Measurements from ENCODE around the gene EXOC4. TPM values are rescaled to one million over a fixed set of nuclear protein-coding genes. Genes with fewer than 3 reads are reported as not detected.
"Not testable (repeated sequence)": the region's sequence is repeated elsewhere in the genome, so short reads cannot be mapped to it uniquely, and the experiment has no call there.

Gene EXOC4
- total RNA-seq, 1 experiment from 2014 or later = 91.9 TPM

- CTCF ChIA-PET = no interaction called here
- TF ChIP-seq, protein P1, sequence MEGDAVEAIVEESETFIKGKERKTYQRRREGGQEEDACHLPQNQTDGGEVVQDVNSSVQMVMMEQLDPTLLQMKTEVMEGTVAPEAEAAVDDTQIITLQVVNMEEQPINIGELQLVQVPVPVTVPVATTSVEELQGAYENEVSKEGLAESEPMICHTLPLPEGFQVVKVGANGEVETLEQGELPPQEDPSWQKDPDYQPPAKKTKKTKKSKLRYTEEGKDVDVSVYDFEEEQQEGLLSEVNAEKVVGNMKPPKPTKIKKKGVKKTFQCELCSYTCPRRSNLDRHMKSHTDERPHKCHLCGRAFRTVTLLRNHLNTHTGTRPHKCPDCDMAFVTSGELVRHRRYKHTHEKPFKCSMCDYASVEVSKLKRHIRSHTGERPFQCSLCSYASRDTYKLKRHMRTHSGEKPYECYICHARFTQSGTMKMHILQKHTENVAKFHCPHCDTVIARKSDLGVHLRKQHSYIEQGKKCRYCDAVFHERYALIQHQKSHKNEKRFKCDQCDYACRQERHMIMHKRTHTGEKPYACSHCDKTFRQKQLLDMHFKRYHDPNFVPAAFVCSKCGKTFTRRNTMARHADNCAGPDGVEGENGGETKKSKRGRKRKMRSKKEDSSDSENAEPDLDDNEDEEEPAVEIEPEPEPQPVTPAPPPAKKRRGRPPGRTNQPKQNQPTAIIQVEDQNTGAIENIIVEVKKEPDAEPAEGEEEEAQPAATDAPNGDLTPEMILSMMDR (IDR thresholded peaks at IDR 0.05; ENCODE audit: unreplicated experiment) = no peak
- no peaks in the 10 kb centered on the region for H3K4me1 Mint-ChIP-seq (ENCODE audit: low read depth, unreplicated experiment)
- peaks cover 5% of the 10 kb centered on the region for H3K36me3 Mint-ChIP-seq (ENCODE audit: insufficient read depth, unreplicated experiment)
- no TSS peak for BruUV-seq (replicated peaks)
- H3K27ac Mint-ChIP-seq (ENCODE audit: unreplicated experiment) = no peak overlapping the region
- DNase-seq = no peak
- H3K4me3 Mint-ChIP-seq (ENCODE audit: low read depth, unreplicated experiment) = no peak overlapping the region
- peaks cover 3% of the 10 kb centered on the region for H3K9me3 Mint-ChIP-seq (ENCODE audit: low read depth, unreplicated experiment)
- intact Hi-C loops (cut with micrococcal nuclease; ENCODE audit: unreplicated experiment) = no loop called here
- no peaks in the 10 kb centered on the region for H3K27me3 Mint-ChIP-seq (ENCODE audit: unreplicated experiment)
Observed at GRCh38 chr7:133275008-133275407, 22.1 kb downstream of the EXOC4 start.

DNA sequence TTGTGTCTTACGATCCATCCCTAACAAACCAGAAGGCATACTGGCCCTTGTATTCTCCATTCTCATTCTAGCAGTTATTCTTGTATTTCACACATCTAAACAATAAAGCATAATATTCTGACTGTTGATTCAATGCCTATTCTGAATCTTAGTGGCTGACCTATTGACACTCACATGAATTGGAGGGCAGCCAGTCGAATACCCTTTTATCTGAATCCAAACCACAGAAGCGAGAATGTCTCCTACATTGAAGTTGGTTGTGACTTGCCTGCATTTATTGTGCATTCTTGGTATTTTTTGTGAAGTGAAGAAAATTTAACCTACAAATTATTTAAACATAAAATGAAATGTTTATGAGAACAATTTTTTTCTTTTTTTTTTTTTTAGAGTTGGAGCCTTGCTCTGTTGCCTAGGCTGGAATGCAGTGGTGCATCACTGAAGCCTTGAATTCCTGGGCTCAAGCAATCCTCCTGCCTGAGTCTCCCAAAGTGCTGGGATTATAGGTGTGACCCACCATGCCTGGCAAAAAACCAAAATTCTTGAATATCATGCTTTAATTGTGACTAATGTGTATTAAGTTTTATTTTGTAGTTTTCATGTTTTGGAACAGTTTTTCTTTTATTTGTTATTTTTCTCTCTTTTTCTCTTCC lies 22.7 kb downstream of the EXOC4 start:
- H3K4me3 Mint-ChIP-seq (ENCODE audit: low read depth, unreplicated experiment) = no peak overlapping the region
- peaks cover 3% of the 10 kb centered on the region for H3K9me3 Mint-ChIP-seq (ENCODE audit: low read depth, unreplicated experiment)
- TF ChIP-seq, protein P1 (IDR thresholded peaks at IDR 0.05; ENCODE audit: unreplicated experiment) = no peak
- no TSS peak for BruUV-seq (replicated peaks)
- intact Hi-C loops (cut with micrococcal nuclease; ENCODE audit: unreplicated experiment) = no loop called here
- H3K4me1 Mint-ChIP-seq (ENCODE audit: low read depth, unreplicated experiment) = no peaks in the 10 kb centered on the region
- no peak for DNase-seq
- H3K27ac Mint-ChIP-seq (ENCODE audit: unreplicated experiment) = no peak overlapping the region
- H3K27me3 Mint-ChIP-seq (ENCODE audit: unreplicated experiment) = no peaks in the 10 kb centered on the region
- H3K36me3 Mint-ChIP-seq (ENCODE audit: insufficient read depth, unreplicated experiment) = peaks cover 5% of the 10 kb centered on the region
- CTCF ChIA-PET = no interaction called here

DNA sequence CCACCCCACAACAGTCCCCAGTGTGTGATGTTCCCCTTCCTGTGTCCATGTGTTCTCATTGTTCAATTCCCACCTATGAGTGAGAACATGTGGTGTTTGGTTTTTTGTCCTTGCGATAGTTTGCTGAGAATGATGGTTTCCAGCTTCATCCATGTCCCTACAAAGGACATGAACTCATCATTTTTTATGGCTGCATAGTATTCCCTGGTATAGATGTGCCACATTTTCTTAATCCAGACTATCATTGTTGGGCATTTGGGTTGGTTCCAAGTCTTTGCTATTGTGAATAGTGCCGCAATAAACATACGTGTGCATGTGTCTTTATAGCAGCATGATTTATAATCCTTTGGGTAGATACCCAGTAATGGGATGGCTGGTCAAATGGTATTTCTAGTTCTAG lies 26.1 kb downstream of the EXOC4 start:
- CTCF ChIA-PET; H3K36me3 Mint-ChIP-seq (ENCODE audit: insufficient read depth, unreplicated experiment); DNase-seq; BruUV-seq (replicated peaks); H3K4me3 Mint-ChIP-seq (ENCODE audit: low read depth, unreplicated experiment); H3K9me3 Mint-ChIP-seq (ENCODE audit: low read depth, unreplicated experiment); H3K27ac Mint-ChIP-seq (ENCODE audit: unreplicated experiment); H3K27me3 Mint-ChIP-seq (ENCODE audit: unreplicated experiment); H3K4me1 Mint-ChIP-seq (ENCODE audit: low read depth, unreplicated experiment); intact Hi-C loops (cut with micrococcal nuclease; ENCODE audit: unreplicated experiment): not testable (repeated sequence)

- Mint-ChIP-seq H3K36me3 (ENCODE audit: insufficient read depth, unreplicated experiment) (no peaks in the 10 kb centered on the region), H3K4me1 (ENCODE audit: low read depth, unreplicated experiment) (no peaks in the 10 kb centered on the region), H3K27ac (ENCODE audit: unreplicated experiment) (no peak overlapping the region), H3K27me3 (ENCODE audit: unreplicated experiment) (no peaks in the 10 kb centered on the region), H3K4me3 (ENCODE audit: low read depth, unreplicated experiment) (no peak overlapping the region), H3K9me3 (ENCODE audit: low read depth, unreplicated experiment) (peaks cover 3% of the 10 kb centered on the region)
- no TSS peak for BruUV-seq (replicated peaks)
- CTCF ChIA-PET = no interaction called here
- intact Hi-C loops (cut with micrococcal nuclease; ENCODE audit: unreplicated experiment) = no loop called here
- DNase-seq = no peak
- TF ChIP-seq, protein P1 (IDR thresholded peaks at IDR 0.05; ENCODE audit: unreplicated experiment) = no peak
Observed at GRCh38 chr7:133282094-133282493, 29.2 kb downstream of the EXOC4 start.

GRCh38 chr7:133284092-133284491 lies 31.2 kb downstream of the EXOC4 start:
- intact Hi-C loops (cut with micrococcal nuclease; ENCODE audit: unreplicated experiment) = no loop called here
- no peaks in the 10 kb centered on the region for H3K27me3 Mint-ChIP-seq (ENCODE audit: unreplicated experiment)
- no peaks in the 10 kb centered on the region for H3K36me3 Mint-ChIP-seq (ENCODE audit: insufficient read depth, unreplicated experiment)
- no peak for DNase-seq
- BruUV-seq (replicated peaks) = no TSS peak
- no peak overlapping the region for H3K4me3 Mint-ChIP-seq (ENCODE audit: low read depth, unreplicated experiment)
- H3K4me1 Mint-ChIP-seq (ENCODE audit: low read depth, unreplicated experiment) = no peaks in the 10 kb centered on the region
- no peak overlapping the region for H3K27ac Mint-ChIP-seq (ENCODE audit: unreplicated experiment)
- no peaks in the 10 kb centered on the region for H3K9me3 Mint-ChIP-seq (ENCODE audit: low read depth, unreplicated experiment)
- CTCF ChIA-PET = no interaction called here
- TF ChIP-seq, protein P1 (IDR thresholded peaks at IDR 0.05; ENCODE audit: unreplicated experiment) = no peak

Measured in Calu3 (cell line).